ENCODE results near the gene SEMA4D.

- TF ChIP-seq POLR2A (IDR thresholded peaks at IDR 0.05; ENCODE audit: low read length): no peak
- TF ChIP-seq GATA1 (IDR thresholded peaks at IDR 0.05; ENCODE audit: low read depth, low read length): no peak
These were observed 121.6 kb downstream of the SEMA4D start for GRCh38 chr9:89376286-89376685.

All from erythroblast (primary cell).